Measurements from ENCODE around the gene LDB2.

GRCh38 chr4:16594128-16594527, 304.3 kb downstream of the LDB2 start:
- TF ChIP-seq ZFX (IDR thresholded peaks at IDR 0.05; ENCODE audit: borderline replicate concordance) (no peak), CTCF (IDR thresholded peaks at IDR 0.05) (no peak)
